ENCODE results near the gene CDC45. TPM values are rescaled to one million over a fixed set of nuclear protein-coding genes. Genes with fewer than 3 reads are reported as not detected.
A peak's percentile ranks its signal among the peaks of the same experiment; 100 is the strongest.

The CDC45 gene
- total and polyA plus RNA-seq, 2 donors from 2014 or later = 0.32 to 1.1 TPM

- no peak for FAIRE-seq
- Histone ChIP-seq H3K9me3 (ENCODE audit: control insufficient read depth in 2 of 3, insufficient read depth in 1 of 3, low read length in 3 of 3) (no peaks in the 10 kb centered on the region), H3K4me3 (ENCODE audit: low read length in 3 of 3) (no peak overlapping the region), H3K27me3 (ENCODE audit: control insufficient read depth, insufficient read depth, low read length) (no peaks in the 10 kb centered on the region), H3K4me1 (ENCODE audit: control insufficient read depth in 2 of 3, insufficient read depth in 2 of 3, low read depth in 1 of 3, low read length in 3 of 3) (peaks cover 0 to 8% (median 0%) of the 10 kb centered on the region in 3 donors), H3K27ac (ENCODE audit: low read depth in 2 of 2, low read length in 2 of 2) (peak overlapping the region in 1 of 2 donors; percentile 88), H3K36me3 (ENCODE audit: control insufficient read depth in 2 of 3, insufficient read depth in 3 of 3, low read length in 3 of 3) (no peaks in the 10 kb centered on the region), H3K9ac (ENCODE audit: low read length in 3 of 3) (no peak overlapping the region)
- no peak for TF ChIP-seq CTCF (IDR thresholded peaks at IDR 0.05; ENCODE audit: borderline replicate concordance, extremely low read depth, insufficient read depth)
- intact Hi-C loops (cut with DNase I) = no loop called here
- peak in 1 of 5 donors; percentile 23 for DNase-seq
These were observed 46.5 kb downstream of the CDC45 start for GRCh38 chr22:19526076-19526701.

GRCh38 chr22:19526702-19527111 is 47.0 kb downstream of the CDC45 start:
- H3K4me3 ChIP-seq (ENCODE audit: low read length in 3 of 3) = no peak overlapping the region
- TF ChIP-seq CTCF (IDR thresholded peaks at IDR 0.05; ENCODE audit: borderline replicate concordance, extremely low read depth, insufficient read depth) = no peak
- no peak overlapping the region for H3K9ac ChIP-seq (ENCODE audit: low read length in 3 of 3)
- H3K9me3 ChIP-seq (ENCODE audit: control insufficient read depth in 2 of 3, insufficient read depth in 1 of 3, low read length in 3 of 3) = no peaks in the 10 kb centered on the region
- no peaks in the 10 kb centered on the region for H3K27me3 ChIP-seq (ENCODE audit: control insufficient read depth, insufficient read depth, low read length)
- no peaks in the 10 kb centered on the region for H3K36me3 ChIP-seq (ENCODE audit: control insufficient read depth in 2 of 3, insufficient read depth in 3 of 3, low read length in 3 of 3)
- H3K4me1 ChIP-seq (ENCODE audit: control insufficient read depth in 2 of 3, insufficient read depth in 2 of 3, low read depth in 1 of 3, low read length in 3 of 3) = peaks cover 0 to 8% (median 0%) of the 10 kb centered on the region in 3 donors
- peak in 1 of 5 donors; percentile 24 for DNase-seq
- H3K27ac ChIP-seq (ENCODE audit: low read depth in 2 of 2, low read length in 2 of 2) = no peak overlapping the region
- intact Hi-C loops (cut with DNase I) = no loop called here
- no peak for FAIRE-seq

- H3K9ac ChIP-seq (ENCODE audit: low read length in 3 of 3) = no peak overlapping the region
- no peak for FAIRE-seq
- DNase-seq = peak in 2 of 5 donors; percentile 12 to 33
- H3K36me3 ChIP-seq (ENCODE audit: control insufficient read depth in 2 of 3, insufficient read depth in 3 of 3, low read length in 3 of 3) = no peaks in the 10 kb centered on the region
- H3K4me1 ChIP-seq (ENCODE audit: control insufficient read depth in 2 of 3, insufficient read depth in 2 of 3, low read depth in 1 of 3, low read length in 3 of 3) = peaks cover 0 to 8% (median 0%) of the 10 kb centered on the region in 3 donors
- TF ChIP-seq CTCF (IDR thresholded peaks at IDR 0.05; ENCODE audit: borderline replicate concordance, extremely low read depth, insufficient read depth) = no peak
- no peak overlapping the region for H3K4me3 ChIP-seq (ENCODE audit: low read length in 3 of 3)
- no peaks in the 10 kb centered on the region for H3K27me3 ChIP-seq (ENCODE audit: control insufficient read depth, insufficient read depth, low read length)
- H3K9me3 ChIP-seq (ENCODE audit: control insufficient read depth in 2 of 3, insufficient read depth in 1 of 3, low read length in 3 of 3) = no peaks in the 10 kb centered on the region
- no peak overlapping the region for H3K27ac ChIP-seq (ENCODE audit: low read depth in 2 of 2, low read length in 2 of 2)
- intact Hi-C loops (cut with DNase I) = no loop called here
These were observed 47.6 kb downstream of the CDC45 start for GRCh38 chr22:19527321-19527721.

Measured in kidney (tissue), 14 donors.